Measurements from ENCODE around the gene SMARCA1.

SMARCA1 gene

GRCh38 chrX:129531132-129531531 is 7.8 kb upstream of the SMARCA1 start:
- DNase-seq (ENCODE audit: low read depth in 1 of 2, low spot score in 1 of 2) = no peak

DNA sequence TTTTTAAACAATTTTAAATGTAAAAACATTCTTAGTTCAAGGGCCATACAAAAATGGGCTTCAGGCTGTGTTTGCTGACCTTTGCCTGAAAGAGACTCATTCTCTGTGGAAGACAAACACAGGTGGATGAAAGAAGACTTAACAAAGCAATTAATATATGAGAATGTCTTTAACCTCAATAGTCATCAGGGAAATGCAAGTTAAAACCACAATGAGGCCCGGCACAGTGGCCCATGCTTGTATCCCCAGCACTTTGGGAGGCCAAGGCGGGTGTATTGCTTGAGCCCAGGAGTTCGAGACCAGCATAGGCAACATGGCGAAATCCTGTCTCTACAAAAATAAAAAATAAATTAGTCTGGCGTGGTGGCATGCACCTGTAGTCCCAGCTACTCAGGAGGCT is 7.1 kb upstream of the SMARCA1 start:
- DNase-seq (ENCODE audit: low read depth in 1 of 2, low spot score in 1 of 2) = no peak

GRCh38 chrX:129529685-129530281 is 6.5 kb upstream of the SMARCA1 start:
- no peak for DNase-seq (ENCODE audit: low read depth in 1 of 2, low spot score in 1 of 2)

DNA sequence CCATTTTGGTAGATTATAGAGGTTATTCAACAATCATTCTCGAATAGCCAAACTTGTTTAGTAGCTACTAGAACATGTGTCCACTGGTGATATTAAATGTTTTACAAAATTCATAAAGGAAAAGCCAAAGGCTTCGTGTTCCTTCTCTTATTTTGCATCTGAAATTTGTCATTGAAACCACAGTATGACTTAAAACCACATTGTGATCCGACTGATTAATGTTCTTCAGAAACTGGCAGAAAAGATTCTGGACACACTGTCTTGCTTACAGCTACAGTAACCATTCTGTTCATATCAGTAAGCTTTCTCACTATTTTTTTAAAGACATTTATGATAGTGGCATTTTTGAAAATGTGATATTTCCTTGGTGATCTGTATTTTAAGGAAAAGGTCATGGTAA is 2.6 kb upstream of the SMARCA1 start:
- DNase-seq (ENCODE audit: low read depth in 1 of 2, low spot score in 1 of 2) = no peak

DNA sequence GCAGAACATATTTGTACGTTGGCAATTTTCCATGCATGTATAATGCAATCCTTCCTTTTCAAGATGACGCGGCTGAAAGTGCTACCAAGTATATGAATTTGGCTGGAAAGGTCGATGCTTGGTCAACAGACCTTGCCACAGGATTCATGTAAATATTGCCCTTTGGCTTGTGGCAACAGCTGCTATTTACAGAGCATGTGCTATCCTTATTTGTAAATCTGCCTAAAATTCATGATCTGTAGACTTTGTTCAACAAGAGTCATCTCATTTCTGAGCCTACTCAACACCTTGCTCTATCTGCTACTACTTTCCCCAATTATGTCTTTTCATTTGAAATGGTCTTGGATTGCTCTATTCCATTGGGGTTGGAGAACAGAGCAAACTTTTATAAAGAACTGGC is 1.9 kb upstream of the SMARCA1 start:
- no peak for DNase-seq (ENCODE audit: low read depth in 1 of 2, low spot score in 1 of 2)

- DNase-seq (ENCODE audit: low read depth in 1 of 2, low spot score in 1 of 2) = no peak
Observed at GRCh38 chrX:129524250-129524850, 1.1 kb upstream of the SMARCA1 start.

- DNase-seq (ENCODE audit: low read depth in 1 of 2, low spot score in 1 of 2) = no peak
Observed at GRCh38 chrX:129522184-129523078, 859 bp downstream of the SMARCA1 start.

GRCh38 chrX:129520151-129520550 is 3.1 kb downstream of the SMARCA1 start:
- no peak for DNase-seq (ENCODE audit: low read depth in 1 of 2, low spot score in 1 of 2)

- DNase-seq (ENCODE audit: low read depth in 1 of 2, low spot score in 1 of 2) = no peak
Observed at GRCh38 chrX:129516402-129516801, 6.9 kb downstream of the SMARCA1 start.

DNA sequence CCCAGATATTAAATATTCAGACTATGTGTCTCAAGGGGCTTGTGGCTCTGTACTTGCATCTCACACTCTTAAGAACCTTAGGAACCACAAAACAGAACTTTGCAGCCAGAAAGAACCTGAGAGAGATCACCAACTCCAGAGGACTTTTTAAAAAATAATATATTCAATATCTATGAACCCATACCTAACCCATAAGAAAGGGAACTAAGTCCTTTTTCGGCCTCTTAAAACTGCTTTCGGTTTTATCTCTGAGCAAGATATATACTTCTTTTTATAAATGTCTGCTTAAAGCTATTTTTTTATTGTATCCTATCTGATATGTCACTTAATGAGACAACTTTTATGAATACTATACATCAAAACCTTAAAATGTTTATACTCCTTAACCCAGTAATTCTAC is 10.9 kb downstream of the SMARCA1 start:
- DNase-seq (ENCODE audit: low read depth in 1 of 2, low spot score in 1 of 2) = no peak

- no peak for DNase-seq (ENCODE audit: low read depth in 1 of 2, low spot score in 1 of 2)
Observed at GRCh38 chrX:129511689-129512088, 11.6 kb downstream of the SMARCA1 start.

GRCh38 chrX:129510331-129510730 is 13.0 kb downstream of the SMARCA1 start:
- DNase-seq (ENCODE audit: low read depth in 1 of 2, low spot score in 1 of 2) = no peak

GRCh38 chrX:129497146-129497843 is 26.0 kb downstream of the SMARCA1 start:
- no peak for DNase-seq (ENCODE audit: low read depth in 1 of 2, low spot score in 1 of 2)

- DNase-seq (ENCODE audit: low read depth in 1 of 2, low spot score in 1 of 2) = no peak
Observed at GRCh38 chrX:129496625-129497024, 26.7 kb downstream of the SMARCA1 start.

DNA sequence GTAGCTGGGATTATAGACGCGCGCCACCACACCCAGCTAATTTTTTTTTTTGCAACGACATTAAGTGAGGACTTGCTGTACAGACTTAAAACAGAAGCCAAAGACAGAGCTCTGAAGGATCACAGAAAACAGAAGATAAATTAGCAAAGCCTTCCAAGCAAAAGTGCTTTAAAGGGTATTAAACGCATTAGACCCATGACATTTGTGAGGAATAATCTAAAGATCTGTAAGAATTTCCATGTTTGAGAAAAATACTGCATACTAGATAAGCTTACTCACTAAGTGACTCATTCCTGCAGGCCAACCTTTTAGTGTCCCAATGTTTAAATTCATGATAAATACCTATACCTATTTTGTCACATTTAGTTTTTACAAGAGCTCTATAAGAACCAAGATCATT is 27.4 kb downstream of the SMARCA1 start:
- DNase-seq (ENCODE audit: low read depth in 1 of 2, low spot score in 1 of 2) = no peak

DNA sequence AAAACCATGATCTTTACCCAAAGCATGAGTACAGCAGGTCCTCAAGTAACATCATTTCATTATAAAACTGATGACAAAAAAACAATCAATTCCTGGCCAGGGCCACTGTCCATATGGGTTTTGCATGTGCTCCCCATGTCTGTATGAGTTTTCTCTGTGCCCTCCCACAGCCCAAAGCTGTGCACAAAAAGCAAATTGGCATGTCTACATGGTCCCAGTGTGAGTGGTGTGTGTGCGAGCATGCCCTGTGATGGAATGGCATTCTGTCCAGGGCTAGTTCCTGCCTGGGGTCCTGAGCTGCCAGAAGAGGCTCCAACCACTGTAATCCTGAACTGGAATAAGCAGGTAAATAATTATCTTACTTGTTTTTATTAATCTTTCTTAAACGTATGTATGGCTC is 28.4 kb downstream of the SMARCA1 start:
- no peak for DNase-seq (ENCODE audit: low read depth in 1 of 2, low spot score in 1 of 2)

DNA sequence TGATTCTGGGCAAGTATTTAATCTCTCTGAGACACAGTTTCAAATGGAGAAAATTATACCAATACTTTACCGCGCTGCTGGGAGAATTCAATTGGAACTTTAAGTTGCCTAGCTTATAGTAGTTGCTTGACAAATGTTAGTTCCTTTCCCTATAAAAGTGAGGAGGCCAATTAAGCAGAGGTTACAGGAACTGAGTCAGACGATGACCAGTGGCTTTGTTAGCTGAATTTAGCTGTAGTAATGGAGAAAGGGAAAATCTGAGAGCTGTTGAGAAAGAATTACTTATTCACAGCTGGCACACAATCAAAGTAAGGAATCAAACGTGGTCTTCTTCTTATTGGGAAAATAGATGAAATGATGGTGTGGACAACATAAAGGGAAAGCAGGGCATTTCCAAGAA is 29.6 kb downstream of the SMARCA1 start:
- DNase-seq (ENCODE audit: low read depth in 1 of 2, low spot score in 1 of 2) = no peak

- DNase-seq (ENCODE audit: low read depth in 1 of 2, low spot score in 1 of 2) = no peak
Observed at GRCh38 chrX:129490330-129490729, 33.0 kb downstream of the SMARCA1 start.

DNA sequence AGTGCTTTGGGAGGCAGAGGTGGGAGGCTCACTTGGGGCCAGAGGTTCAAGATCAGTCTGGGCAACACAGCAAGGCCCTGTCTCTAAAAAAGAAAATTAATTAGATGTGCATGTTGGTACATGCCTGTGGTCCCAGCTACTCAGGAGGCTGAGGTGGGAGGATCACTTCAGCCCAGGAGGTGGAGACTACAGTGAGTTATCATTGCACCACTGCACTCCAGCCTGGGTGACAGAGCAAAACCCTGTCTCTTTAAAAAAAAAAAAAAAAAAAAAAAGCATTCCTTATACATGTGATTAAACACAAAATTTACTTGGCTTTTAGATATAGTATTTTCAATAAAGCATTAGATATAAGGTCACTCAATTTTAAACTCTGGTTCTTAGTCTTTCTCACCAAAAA is 34.9 kb downstream of the SMARCA1 start:
- no peak for DNase-seq (ENCODE audit: low read depth in 1 of 2, low spot score in 1 of 2)

DNA sequence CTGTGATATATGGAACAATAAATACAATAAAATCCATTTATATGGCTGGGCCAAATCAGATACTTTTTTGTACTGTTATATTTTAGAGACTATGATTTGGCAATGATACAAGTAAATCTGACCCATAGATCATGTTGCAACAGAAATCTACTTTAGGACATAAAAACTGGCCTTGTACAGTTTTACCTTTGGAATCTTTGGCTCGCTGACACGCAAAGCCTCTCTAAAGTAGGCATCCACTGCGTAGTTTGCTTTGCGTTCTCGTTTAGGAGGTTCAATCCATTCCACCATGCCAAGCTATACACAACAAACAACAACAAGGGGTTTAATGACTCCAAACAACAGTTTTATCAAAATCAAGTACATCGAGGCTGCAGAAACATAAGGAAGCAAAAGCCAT is 42.4 kb downstream of the SMARCA1 start:
- DNase-seq (ENCODE audit: low read depth in 1 of 2, low spot score in 1 of 2) = no peak

GRCh38 chrX:129478516-129478915 is 44.8 kb downstream of the SMARCA1 start:
- no peak for DNase-seq (ENCODE audit: low read depth in 1 of 2, low spot score in 1 of 2)

DNA sequence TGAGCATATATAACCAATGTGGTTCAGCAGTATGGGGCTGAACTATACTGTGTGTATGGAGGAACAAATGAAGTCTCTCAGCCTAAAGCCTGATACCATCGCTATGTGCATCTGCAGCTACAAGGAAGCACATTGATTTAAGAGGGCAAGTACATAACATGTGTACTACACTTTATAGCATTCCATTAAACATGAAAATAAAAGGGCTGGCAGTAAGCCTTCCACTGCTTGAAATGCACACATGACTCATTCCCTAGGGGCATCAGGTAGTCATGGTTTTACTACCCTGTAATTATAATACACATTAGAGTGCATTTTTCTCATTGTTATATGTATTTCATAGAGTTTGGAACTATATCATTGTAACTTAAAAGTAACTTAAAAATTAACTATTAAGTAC is 51.2 kb downstream of the SMARCA1 start:
- no peak for DNase-seq (ENCODE audit: low read depth in 1 of 2, low spot score in 1 of 2)

Data from stimulated activated CD4-positive, alpha-beta T cell treated with anti-CD3 and anti-CD28 coated beads, Interleukin-15, amount 100 ng/mL, for 1 hour (primary cell).